ENCODE results near the gene CHST9. TPM values are rescaled to one million over a fixed set of nuclear protein-coding genes. Genes with fewer than 3 reads are reported as not detected.

The CHST9 gene
- polyA plus RNA-seq, 1 donor from 2014 or later: 0.32 TPM

- H3K9me2 ChIP-seq (ENCODE audit: insufficient read depth, low read length): no peaks in the 10 kb centered on the region
- H3K4me2 ChIP-seq (ENCODE audit: low read length): no peak overlapping the region
- H3K27ac ChIP-seq (ENCODE audit: low read length): no peak overlapping the region
- H3K9ac ChIP-seq (ENCODE audit: low read length): no peak overlapping the region
- no peak overlapping the region for H3K4me3 ChIP-seq (ENCODE audit: low read length)
- no peaks in the 10 kb centered on the region for H3K9me3 ChIP-seq (ENCODE audit: low read length)
- H3K27me3 ChIP-seq (ENCODE audit: insufficient read depth, low read depth, low read length): no peaks in the 10 kb centered on the region
- H3K36me3 ChIP-seq (ENCODE audit: insufficient read depth, low read length): no peaks in the 10 kb centered on the region
- H3F3A ChIP-seq (ENCODE audit: insufficient read depth, low read length, poor library complexity, severe bottlenecking): no peaks in the 10 kb centered on the region
- TF ChIP-seq TAF1 (IDR thresholded peaks at IDR 0.05; ENCODE audit: low read depth) (no peak), REST (IDR thresholded peaks at IDR 0.05; ENCODE audit: borderline replicate concordance) (no peak), RAD21 (conservative IDR thresholded peaks at IDR 0.05) (no peak), POLR2AphosphoS5 (IDR thresholded peaks at IDR 0.05) (no peak), EP300 (conservative IDR thresholded peaks at IDR 0.05; ENCODE audit: poor library complexity, severe bottlenecking) (no peak), MXI1 (conservative IDR thresholded peaks at IDR 0.05; ENCODE audit: poor library complexity, severe bottlenecking) (no peak), SMC3 (conservative IDR thresholded peaks at IDR 0.05; ENCODE audit: poor library complexity) (no peak), CTCF (IDR thresholded peaks at IDR 0.05; ENCODE audit: poor library complexity, severe bottlenecking) (no peak), EZH2 (IDR thresholded peaks at IDR 0.05; ENCODE audit: borderline replicate concordance, insufficient read depth, low read length, poor library complexity, severe bottlenecking) (no peak)
- no peaks in the 10 kb centered on the region for H4K20me1 ChIP-seq (ENCODE audit: insufficient read depth)
- no peak overlapping the region for H2AFZ ChIP-seq (ENCODE audit: low read depth, low read length)
- no peaks in the 10 kb centered on the region for H3K79me2 ChIP-seq (replicated peaks; ENCODE audit: insufficient read depth, low read length)
Observed at GRCh38 chr18:27014841-27015240, 170.3 kb downstream of the CHST9 start.

GRCh38 chr18:27010784-27011183 is 174.3 kb downstream of the CHST9 start:
- H3K9me2 ChIP-seq (ENCODE audit: insufficient read depth, low read length): no peaks in the 10 kb centered on the region
- H3K36me3 ChIP-seq (ENCODE audit: insufficient read depth, low read length): no peaks in the 10 kb centered on the region
- H2AFZ ChIP-seq (ENCODE audit: low read depth, low read length): no peak overlapping the region
- no peaks in the 10 kb centered on the region for H3K9me3 ChIP-seq (ENCODE audit: low read length)
- no peak overlapping the region for H3K4me3 ChIP-seq (ENCODE audit: low read length)
- H3K9ac ChIP-seq (ENCODE audit: low read length): no peak overlapping the region
- no peaks in the 10 kb centered on the region for H4K20me1 ChIP-seq (ENCODE audit: insufficient read depth)
- H3K4me2 ChIP-seq (ENCODE audit: low read length): no peak overlapping the region
- H3K27me3 ChIP-seq (ENCODE audit: insufficient read depth, low read depth, low read length): no peaks in the 10 kb centered on the region
- no peaks in the 10 kb centered on the region for H3K79me2 ChIP-seq (replicated peaks; ENCODE audit: insufficient read depth, low read length)
- no peak overlapping the region for H3K27ac ChIP-seq (ENCODE audit: low read length)
- no peak for TF ChIP-seq EP300 (conservative IDR thresholded peaks at IDR 0.05; ENCODE audit: poor library complexity, severe bottlenecking)
- no peak for TF ChIP-seq SMC3 (conservative IDR thresholded peaks at IDR 0.05; ENCODE audit: poor library complexity)
- TF ChIP-seq EZH2 (IDR thresholded peaks at IDR 0.05; ENCODE audit: borderline replicate concordance, insufficient read depth, low read length, poor library complexity, severe bottlenecking): no peak
- no peak for TF ChIP-seq POLR2AphosphoS5 (IDR thresholded peaks at IDR 0.05)
- H3F3A ChIP-seq (ENCODE audit: insufficient read depth, low read length, poor library complexity, severe bottlenecking): no peaks in the 10 kb centered on the region

All from neural cell (in vitro differentiated cells).